ENCODE results near the gene RPL39L. TPM values are rescaled to one million over a fixed set of nuclear protein-coding genes. Genes with fewer than 3 reads are reported as not detected.

RPL39L gene
- 1 to 10 TPM in 1 of 4 donors, not detected in 3; 1.5 TPM for total RNA-seq

DNA sequence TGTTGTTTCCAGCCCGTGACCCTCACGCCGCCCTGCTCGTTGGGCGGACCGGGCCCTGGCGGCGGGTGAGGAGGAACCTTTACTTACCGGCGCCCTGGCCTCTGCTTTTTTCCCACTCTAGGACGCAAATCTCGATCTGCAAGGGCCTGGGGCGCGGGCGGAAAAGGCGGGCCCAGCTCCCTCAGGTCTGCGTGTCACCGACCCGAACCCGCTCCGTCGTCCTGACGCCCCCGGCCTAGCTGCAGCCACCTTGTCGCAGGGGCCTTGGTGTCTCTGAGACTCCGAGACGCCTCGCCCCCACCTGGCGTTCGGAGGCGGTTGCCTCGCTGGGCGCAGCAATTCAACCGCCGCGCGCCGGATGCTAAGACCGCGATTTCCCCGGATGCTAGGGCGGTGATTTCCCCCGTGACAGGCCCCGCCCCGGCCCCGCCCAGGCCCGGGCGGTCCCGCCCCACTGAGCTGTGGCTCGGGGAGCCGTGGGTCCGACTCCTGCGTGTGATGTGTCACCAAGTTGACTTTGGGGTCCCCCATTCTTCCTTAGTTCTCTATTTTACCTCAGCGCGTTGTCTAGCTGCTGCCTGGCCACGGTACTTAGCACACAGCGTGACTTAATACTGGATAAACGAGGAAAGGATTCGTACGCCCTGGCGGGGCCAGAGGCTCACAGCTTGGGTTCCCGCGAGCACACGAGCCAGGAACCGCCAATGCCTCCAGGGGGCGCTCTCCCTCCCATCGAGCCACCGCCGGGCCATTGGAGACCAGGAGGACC, at the start of gene RPL39L:
TSS of gene RPL39L (minus strand) at position 371 of the 769 bp plus-strand sequence. CDS start 18,196 bp downstream, outside the sequence.
- H3K4me1 ChIP-seq: peaks cover 0 to 6% (median 0%) of the 10 kb centered on the region in 4 donors
- H3K9me3 ChIP-seq: no peaks in the 10 kb centered on the region
- H3K27me3 ChIP-seq: no peaks in the 10 kb centered on the region
- H3K4me3 ChIP-seq: peak within 1 kb of the TSS; percentile 45 to 62 (median 57)
- peak within 1 kb of the TSS; percentile 57 to 88 (median 71) for H3K27ac ChIP-seq
- TF ChIP-seq, protein P1, sequence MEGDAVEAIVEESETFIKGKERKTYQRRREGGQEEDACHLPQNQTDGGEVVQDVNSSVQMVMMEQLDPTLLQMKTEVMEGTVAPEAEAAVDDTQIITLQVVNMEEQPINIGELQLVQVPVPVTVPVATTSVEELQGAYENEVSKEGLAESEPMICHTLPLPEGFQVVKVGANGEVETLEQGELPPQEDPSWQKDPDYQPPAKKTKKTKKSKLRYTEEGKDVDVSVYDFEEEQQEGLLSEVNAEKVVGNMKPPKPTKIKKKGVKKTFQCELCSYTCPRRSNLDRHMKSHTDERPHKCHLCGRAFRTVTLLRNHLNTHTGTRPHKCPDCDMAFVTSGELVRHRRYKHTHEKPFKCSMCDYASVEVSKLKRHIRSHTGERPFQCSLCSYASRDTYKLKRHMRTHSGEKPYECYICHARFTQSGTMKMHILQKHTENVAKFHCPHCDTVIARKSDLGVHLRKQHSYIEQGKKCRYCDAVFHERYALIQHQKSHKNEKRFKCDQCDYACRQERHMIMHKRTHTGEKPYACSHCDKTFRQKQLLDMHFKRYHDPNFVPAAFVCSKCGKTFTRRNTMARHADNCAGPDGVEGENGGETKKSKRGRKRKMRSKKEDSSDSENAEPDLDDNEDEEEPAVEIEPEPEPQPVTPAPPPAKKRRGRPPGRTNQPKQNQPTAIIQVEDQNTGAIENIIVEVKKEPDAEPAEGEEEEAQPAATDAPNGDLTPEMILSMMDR (IDR thresholded peaks at IDR 0.05): peak; percentile 54 to 88 (median 63)
- peak in 1 of 2 donors; percentile 23 for TF ChIP-seq POLR2A (IDR thresholded peaks at IDR 0.05)
- no peaks in the 10 kb centered on the region for H3K36me3 ChIP-seq
- DNase-seq: peak; percentile 79 to 95 (median 89)

DNA sequence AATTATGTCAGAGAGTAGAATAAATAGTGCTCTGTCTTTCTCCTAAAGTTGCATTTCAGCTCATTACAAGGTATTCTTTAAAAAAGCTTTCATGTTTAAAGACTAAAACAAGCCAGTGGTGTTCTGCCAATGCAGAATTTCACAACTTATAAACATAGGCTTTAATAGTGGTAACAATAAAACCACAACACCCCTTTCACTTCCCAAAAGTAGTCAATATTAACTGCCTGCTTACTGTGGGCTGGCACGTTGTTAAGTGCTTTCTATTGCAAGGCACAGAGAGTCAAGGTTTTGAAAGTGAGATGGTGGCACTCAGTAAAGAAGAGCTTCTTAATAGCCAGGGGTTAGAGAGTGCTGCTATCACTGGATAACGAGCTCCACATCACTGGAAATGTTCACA, 49.6 kb upstream of the RPL39L start:
- TF ChIP-seq POLR2A (IDR thresholded peaks at IDR 0.05): no peak
- TF ChIP-seq, protein P1 (IDR thresholded peaks at IDR 0.05): no peak
- Histone ChIP-seq H3K4me3 (no peak overlapping the region), H3K27ac (peak overlapping the region in 1 of 4 donors; percentile 80), H3K9me3 (no peaks in the 10 kb centered on the region), H3K36me3 (no peaks in the 10 kb centered on the region), H3K4me1 (no peaks in the 10 kb centered on the region), H3K27me3 (no peaks in the 10 kb centered on the region)
- DNase-seq: no peak

DNA sequence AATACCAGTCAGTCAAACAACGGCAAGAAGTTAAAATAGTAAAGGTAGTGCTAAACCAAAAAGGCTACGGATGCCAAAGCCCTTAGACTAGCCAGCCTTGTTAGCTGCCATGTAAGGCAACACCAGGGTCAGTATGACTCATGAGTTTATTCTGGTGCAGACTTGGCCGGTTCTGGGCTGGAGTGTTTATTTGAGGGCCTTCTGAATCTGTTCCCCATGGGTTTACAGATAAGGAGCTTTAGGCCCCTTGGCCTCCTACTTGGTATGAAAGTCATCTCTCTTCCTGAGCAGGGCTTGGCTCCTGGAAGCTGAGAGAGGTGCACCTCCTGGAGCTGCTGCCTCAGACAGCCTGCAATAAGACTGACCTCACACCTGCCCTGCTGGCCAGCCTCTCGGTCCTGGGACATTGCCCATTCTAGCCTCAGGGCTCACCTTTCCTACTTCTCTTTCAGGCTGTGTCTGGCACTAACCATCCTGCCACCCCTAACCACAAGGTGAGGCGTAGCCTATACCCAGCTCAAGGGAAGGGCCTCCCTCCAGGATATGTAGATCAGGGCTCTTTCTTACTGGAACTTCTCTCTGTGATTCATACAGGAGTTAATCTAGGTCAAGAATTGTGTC, 47.6 kb upstream of the RPL39L start:
- no peaks in the 10 kb centered on the region for H3K4me1 ChIP-seq
- H3K27me3 ChIP-seq: no peaks in the 10 kb centered on the region
- no peak overlapping the region for H3K4me3 ChIP-seq
- peak overlapping the region in 1 of 4 donors; percentile 80 for H3K27ac ChIP-seq
- no peak for DNase-seq
- H3K9me3 ChIP-seq: no peaks in the 10 kb centered on the region
- H3K36me3 ChIP-seq: no peaks in the 10 kb centered on the region
- TF ChIP-seq, protein P1 (IDR thresholded peaks at IDR 0.05): no peak

DNA sequence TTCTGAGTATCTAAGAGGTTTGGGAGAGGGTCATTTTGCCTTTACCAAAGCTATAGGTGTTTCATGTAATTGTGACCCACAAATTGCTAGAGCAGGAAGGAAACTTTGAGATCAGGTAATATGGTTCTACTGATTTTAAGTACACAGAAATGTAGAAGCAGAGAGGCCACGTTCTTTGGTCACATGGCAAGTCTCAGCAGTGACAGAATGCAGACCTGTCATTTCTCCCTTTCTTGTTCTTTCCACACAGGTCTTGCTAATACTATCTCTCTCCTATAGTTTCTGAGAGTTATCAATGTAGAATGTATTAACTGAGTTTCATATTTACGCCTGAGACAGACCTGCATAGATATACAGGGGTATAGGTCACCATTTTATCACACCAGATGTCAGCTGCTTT, 47.1 kb upstream of the RPL39L start:
- H3K27ac ChIP-seq: peak overlapping the region in 1 of 4 donors; percentile 39
- TF ChIP-seq, protein P1 (IDR thresholded peaks at IDR 0.05): no peak
- no peak for TF ChIP-seq POLR2A (IDR thresholded peaks at IDR 0.05)
- no peaks in the 10 kb centered on the region for H3K9me3 ChIP-seq
- H3K36me3 ChIP-seq: no peaks in the 10 kb centered on the region
- H3K27me3 ChIP-seq: no peaks in the 10 kb centered on the region
- H3K4me1 ChIP-seq: no peaks in the 10 kb centered on the region
- DNase-seq: no peak
- H3K4me3 ChIP-seq: no peak overlapping the region

DNA sequence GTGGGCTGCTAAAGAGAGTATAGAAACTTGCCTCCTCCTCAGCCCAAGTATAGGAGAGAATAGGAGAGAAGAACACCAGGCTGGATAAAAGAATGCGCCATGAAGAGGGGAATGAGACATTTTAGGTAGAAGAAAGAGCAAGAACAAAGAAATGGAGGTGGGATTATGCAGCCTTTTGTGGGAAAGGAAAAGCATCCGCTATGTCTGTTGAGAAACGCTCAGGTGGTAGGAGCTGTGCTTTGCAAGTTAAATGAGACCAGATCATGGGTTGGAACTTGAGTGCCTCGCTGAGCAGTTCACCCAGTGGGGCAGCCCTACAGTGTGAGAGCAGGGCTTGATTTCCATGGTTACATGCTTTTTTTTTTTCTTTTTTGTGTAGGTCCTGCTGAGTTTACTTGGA, 46.5 kb upstream of the RPL39L start:
- no peak overlapping the region for H3K4me3 ChIP-seq
- H3K27ac ChIP-seq: no peak overlapping the region
- no peaks in the 10 kb centered on the region for H3K36me3 ChIP-seq
- TF ChIP-seq, protein P1 (IDR thresholded peaks at IDR 0.05): no peak
- TF ChIP-seq POLR2A (IDR thresholded peaks at IDR 0.05): no peak
- no peak for DNase-seq
- H3K9me3 ChIP-seq: no peaks in the 10 kb centered on the region
- H3K27me3 ChIP-seq: no peaks in the 10 kb centered on the region
- H3K4me1 ChIP-seq: no peaks in the 10 kb centered on the region

Data from Peyer's patch (tissue), 4 donors.